Measurements from ENCODE around the gene FOXJ3. TPM values are rescaled to one million over a fixed set of nuclear protein-coding genes. Genes with fewer than 3 reads are reported as not detected.

FOXJ3 gene
- total and polyA plus RNA-seq, 2 of the 4 experiments (the other 2 are of a cell fraction) = 16.7 to 30.5 TPM

- Histone ChIP-seq H3K23ac (ENCODE audit: low read depth, low read length) (no peak overlapping the region), H3K56ac (ENCODE audit: extremely low read depth, insufficient read depth, low read length) (no peak overlapping the region), H4K5ac (ENCODE audit: low read depth, low read length) (no peak overlapping the region), H4K20me1 (ENCODE audit: insufficient read depth, low read length) (no peaks in the 10 kb centered on the region), H3K27me3 (ENCODE audit: control insufficient read depth, insufficient read depth, low read length) (peaks cover 43% of the 10 kb centered on the region), H3K4me3 (ENCODE audit: insufficient read depth, low read depth, low read length) (no peak overlapping the region), H4K91ac (ENCODE audit: insufficient read depth, low read depth, low read length) (no peak overlapping the region), H2AFZ (replicated peaks; ENCODE audit: low read length, poor library complexity) (no peak overlapping the region), H2BK15ac (ENCODE audit: low read depth, low read length) (no peak overlapping the region), H3K27ac (ENCODE audit: insufficient read depth, low read length) (no peak overlapping the region), H3K14ac (replicated peaks; ENCODE audit: low read depth, low read length) (no peak overlapping the region), H2BK20ac (ENCODE audit: low read depth, low read length) (no peak overlapping the region), H2BK5ac (ENCODE audit: low read depth, low read length, poor library complexity, severe bottlenecking) (no peak overlapping the region), H3K18ac (ENCODE audit: low read depth, low read length) (no peak overlapping the region), H3K36me3 (ENCODE audit: control insufficient read depth, insufficient read depth, low read length) (no peaks in the 10 kb centered on the region), H2AK5ac (ENCODE audit: low read depth, low read length) (no peak overlapping the region), H2BK120ac (ENCODE audit: low read depth, low read length) (no peak overlapping the region), H3K4me1 (ENCODE audit: control insufficient read depth, insufficient read depth, low read length) (no peaks in the 10 kb centered on the region), H3K79me1 (ENCODE audit: low read depth in 1 of 2, low read length in 2 of 2) (no peaks in the 10 kb centered on the region), H4K8ac (ENCODE audit: low read depth in 2 of 2, low read length in 2 of 2) (no peak overlapping the region), H3K4me2 (ENCODE audit: low read depth, low read length) (no peak overlapping the region), H3K9me3 (ENCODE audit: control insufficient read depth, insufficient read depth, low read length) (no peaks in the 10 kb centered on the region), H2AK9ac (replicated peaks; ENCODE audit: low read depth, low read length, poor library complexity) (no peak overlapping the region), H3K9ac (ENCODE audit: low read depth, low read length) (no peak overlapping the region), H3K4ac (ENCODE audit: low read depth, low read length) (no peak overlapping the region), H3K9me1 (ENCODE audit: insufficient read depth, low read length) (peaks cover 3% of the 10 kb centered on the region; the same call in 1 of the 2 replicates)
- intact Hi-C loops (cut with micrococcal nuclease) = no loop called here
- DNase-seq (no peak), ATAC-seq (ENCODE audit: low read depth) (no peak)
- WGBS, 2 experiments (ENCODE audit: extremely low coverage in 2 of 2, insufficient read length in 1 of 2) = no CpG with 5 or more reads among the region's 5 CpGs
- in situ Hi-C loops (cut with MboI; ENCODE audit: low sequenced_read_pairs) = no loop called here
- CTCF ChIA-PET = no interaction called here
- POLR2A ChIA-PET (ENCODE audit: unreplicated experiment) = no interaction called here
- BruUV-seq (replicated peaks) = no TSS peak
- dilution Hi-C loops (cut with HindIII; ENCODE audit: low sequenced_read_pairs, unreplicated experiment) = no loop called here
- no peak for TF ChIP-seq RAD21 (IDR thresholded peaks at IDR 0.05; ENCODE audit: low read length)
- TF ChIP-seq CTCF (conservative IDR thresholded peaks at IDR 0.05; ENCODE audit: low read depth, low read length) = no peak
- no peak for TF ChIP-seq MXI1 (IDR thresholded peaks at IDR 0.05; ENCODE audit: borderline replicate concordance, low read depth, low read length)
- TF ChIP-seq RCOR1 (IDR thresholded peaks at IDR 0.05; ENCODE audit: insufficient replicate concordance, low read length) = no peak
- no peak for TF ChIP-seq FOS (IDR thresholded peaks at IDR 0.05; ENCODE audit: low read depth, low read length)
- TF ChIP-seq ELK1 (IDR thresholded peaks at IDR 0.05; ENCODE audit: borderline replicate concordance, low read depth, low read length) = no peak
- no peak for TF ChIP-seq SMC3 (IDR thresholded peaks at IDR 0.05; ENCODE audit: low read depth, low read length)
- TF ChIP-seq MAZ (IDR thresholded peaks at IDR 0.05; ENCODE audit: borderline replicate concordance, low read depth, low read length) = no peak
These were observed 184.4 kb downstream of the FOXJ3 start for GRCh38 chr1:42150651-42151050.

Data from IMR-90 (cell line).